Liver (tissue), 9 donors: ENCODE measurements around the gene CCDC12. TPM values are rescaled to one million over a fixed set of nuclear protein-coding genes. Genes with fewer than 3 reads are reported as not detected.
A peak's percentile ranks its signal among the peaks of the same experiment; 100 is the strongest.

Experiments
- DNase-seq: peaks from one replicate; pipeline ENCODE4 v3.0.0-alpha.2; 2017; ENCODE audit warnings: low spot score
- H3K27ac ChIP-seq, 2 donors: one replicate each; pipeline ENCODE4 v1.7.0; 2013; ENCODE audit warnings: inconsistent platforms in 2 of 2, low read length in 2 of 2, control low read depth in 1 of 2, low read depth in 1 of 2, mild to moderate bottlenecking in 1 of 2
- H3K27me3 ChIP-seq, 4 donors: one replicate each; pipeline versions ENCODE4 v1.6.1 to v1.7.0; 2013; ENCODE audit warnings: low read length in 3 of 4, inconsistent platforms in 1 of 4, mild to moderate bottlenecking in 1 of 4, moderate library complexity in 1 of 4; ENCODE audit not compliant: control insufficient read depth in 4 of 4, insufficient read depth in 4 of 4
- H3K36me3 ChIP-seq, 4 donors: one replicate each; pipeline versions ENCODE4 v1.6.1 to v1.7.0; 2013; ENCODE audit warnings: low read length in 3 of 4, mild to moderate bottlenecking in 3 of 4, low read depth in 1 of 4, moderate library complexity in 1 of 4; ENCODE audit not compliant: control insufficient read depth in 4 of 4, insufficient read depth in 3 of 4
- H3K4me1 ChIP-seq, 4 donors: one replicate each; pipeline versions ENCODE4 v1.6.1 to v1.7.0; 2013; ENCODE audit warnings: low read length in 3 of 4, mild to moderate bottlenecking in 3 of 4, moderate library complexity in 1 of 4; ENCODE audit not compliant: control insufficient read depth in 4 of 4, insufficient read depth in 4 of 4
- H3K4me3 ChIP-seq, 3 donors: one replicate each; pipeline versions ENCODE4 v1.6.1 to v1.7.0; 2013; ENCODE audit warnings: low read length in 3 of 3, control low read depth in 1 of 3, low read depth in 1 of 3, mild to moderate bottlenecking in 1 of 3
- H3K9ac ChIP-seq, 2 donors: one replicate each; pipeline ENCODE4 v1.7.0; 2013; ENCODE audit warnings: low read length in 2 of 2, mild to moderate bottlenecking in 2 of 2, moderate library complexity in 2 of 2, control low read depth in 1 of 2, low read depth in 1 of 2
- H3K9me3 ChIP-seq, 4 donors: one replicate each; pipeline versions ENCODE4 v1.6.1 to v1.7.0; 2013; ENCODE audit warnings: low read length in 3 of 4; ENCODE audit not compliant: control insufficient read depth in 4 of 4
- EGR1 ChIP-seq, 2 donors: IDR thresholded peaks; 2 replicates each; pipeline ENCODE4 v1.6.1; 2016 to 2018; ENCODE audit warnings: antibody characterized with exemption in 2 of 2, low read depth in 2 of 2
- FOXA1 ChIP-seq: IDR thresholded peaks from 2 replicates; pipeline ENCODE4 v1.6.1; 2016; ENCODE audit warnings: antibody characterized with exemption
- FOXA2 ChIP-seq: IDR thresholded peaks from 2 replicates; pipeline ENCODE4 v1.6.1; 2016; ENCODE audit warnings: antibody characterized with exemption
- GABPA ChIP-seq, 2 donors: IDR thresholded peaks in 1 of 2; conservative IDR thresholded peaks in 1 of 2; 2 replicates each; pipeline ENCODE4 v1.6.1; 2016; ENCODE audit warnings: antibody characterized with exemption in 2 of 2, mild to moderate bottlenecking in 1 of 2, moderate library complexity in 1 of 2
- HNF4A ChIP-seq, 2 donors: conservative IDR thresholded peaks; 2 replicates each; pipeline ENCODE4 v1.6.1; 2016; ENCODE audit warnings: antibody characterized with exemption in 2 of 2, mild to moderate bottlenecking in 2 of 2
- HNF4G ChIP-seq: IDR thresholded peaks from 2 replicates; pipeline ENCODE4 v1.6.1; 2016; ENCODE audit warnings: antibody characterized with exemption
- JUND ChIP-seq, 2 donors: IDR thresholded peaks; 2 replicates each; pipeline ENCODE4 v1.6.1; 2016; ENCODE audit warnings: antibody characterized with exemption in 2 of 2
- NR2F2 ChIP-seq: IDR thresholded peaks from 2 replicates; pipeline ENCODE4 v1.6.1; 2016; ENCODE audit warnings: antibody characterized with exemption
- RAD21 ChIP-seq, 2 donors: IDR thresholded peaks; 2 replicates each; pipeline ENCODE4 v1.6.1; 2016; ENCODE audit warnings: antibody characterized with exemption in 2 of 2, mild to moderate bottlenecking in 2 of 2
- RXRA ChIP-seq, 2 donors: IDR thresholded peaks; 2 replicates each; pipeline ENCODE4 v1.6.1; 2017 to 2018; ENCODE audit warnings: antibody characterized with exemption in 2 of 2, mild to moderate bottlenecking in 1 of 2
- SP1 ChIP-seq: IDR thresholded peaks from 2 replicates; pipeline ENCODE4 v1.6.1; 2018; ENCODE audit warnings: antibody characterized with exemption, mild to moderate bottlenecking
- TAF1 ChIP-seq: conservative IDR thresholded peaks from 2 replicates; pipeline ENCODE4 v1.6.1; 2016; ENCODE audit warnings: antibody characterized with exemption, mild to moderate bottlenecking
- YY1 ChIP-seq: IDR thresholded peaks from 2 replicates; pipeline ENCODE4 v1.6.1; 2016; ENCODE audit warnings: antibody characterized with exemption, mild to moderate bottlenecking
- WGBS: extraction: QIAGEN DNeasy Blood & Tissue Kit; methylation state at CpG from one replicate; pipeline ENCODE4 v1.1.7; 2013; 5-methylcytosine and 5-hydroxymethylcytosine counted together
- polyA plus RNA-seq, 2 donors: library from polyadenylated mRNA; stranded (reverse) in 1 of 2; unstranded in 1 of 2; fragments of 200-250 nt in 1 of 2; fragments of >200 nt in 1 of 2; fragmentation: Nextera tagmentation in 1 of 2; extraction: Ambion mirVana in 1 of 2; gene quantifications; one replicate each; pipeline versions ENCODE4 v1.2.1 to v1.2.3, GENCODE V29; 2013 to 2015
- total RNA-seq, 2 donors: library from RNA; depleted of rRNA; stranded (reverse); fragments of >200 nt; gene quantifications; one replicate each; pipeline ENCODE4 v1.2.3, GENCODE V29; 2014
- TF ChIP-seq, protein P1 (sequence below): IDR thresholded peaks from 2 replicates; pipeline ENCODE4 v1.6.1; 2016; ENCODE audit warnings: antibody characterized with exemption
- TF ChIP-seq, protein P2 (sequence below): fragments of 150-350 bp; IDR thresholded peaks from 2 replicates; pipeline ENCODE4 v1.5.1; 2017; ENCODE audit warnings: improper control_type of control experiment, low read depth, low read length; ENCODE audit not compliant: missing input control
- TF ChIP-seq, protein P3 (sequence below): IDR thresholded peaks from 2 replicates; pipeline ENCODE4 v1.6.1; 2016; ENCODE audit warnings: antibody characterized with exemption
- TF ChIP-seq, protein P4 (sequence below): IDR thresholded peaks from 2 replicates; pipeline ENCODE4 v1.6.1; 2016; ENCODE audit warnings: antibody characterized with exemption, mild to moderate bottlenecking
- TF ChIP-seq, protein P5 (sequence below): IDR thresholded peaks from 2 replicates; pipeline ENCODE4 v1.6.1; 2016; ENCODE audit warnings: antibody characterized with exemption
- donor health status: healthy.
- donor health status: healthy.
- donor health status: healthy.
- donor health status: healthy.
- donor health status: healthy.

The CCDC12 gene
- total and polyA plus RNA-seq, 4 donors = 8.5 to 35.1 (median 26.6) TPM

DNA sequence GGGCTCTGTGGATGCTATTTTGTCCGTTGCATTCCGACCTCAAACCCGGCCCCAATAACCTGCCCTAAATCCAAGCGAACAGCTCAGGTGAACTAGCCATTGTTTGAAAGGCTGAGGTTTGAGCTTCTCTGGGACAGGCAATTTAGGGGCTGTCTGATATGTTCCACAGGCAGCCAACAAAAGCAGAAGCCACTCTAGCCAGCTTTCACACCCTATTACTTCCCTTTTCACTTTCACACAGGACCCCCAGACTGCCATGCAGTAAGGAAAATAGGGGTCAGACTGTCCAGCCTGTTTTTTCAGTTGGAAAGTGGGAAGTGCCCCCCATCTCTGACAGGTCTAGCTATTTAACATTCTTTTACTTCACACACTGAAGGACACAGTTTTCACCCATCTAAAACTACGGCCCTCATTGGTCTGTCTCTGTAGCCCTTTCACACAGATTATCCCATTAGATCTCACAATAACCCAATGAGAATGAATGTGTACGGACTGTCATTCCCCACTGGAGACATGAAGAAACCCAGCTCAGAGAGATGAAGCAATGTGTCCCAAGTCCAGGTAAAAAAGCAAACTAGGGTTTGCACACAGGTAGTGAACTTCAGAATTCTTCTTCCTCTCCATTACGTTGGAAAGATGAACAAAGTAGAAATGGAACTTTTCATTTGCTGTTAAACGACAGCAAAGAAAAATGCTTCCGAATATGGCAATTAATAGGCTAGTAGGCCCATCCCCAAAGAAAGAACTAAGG lies 1.9 kb downstream of the CCDC12 start:
- TF ChIP-seq NR2F2 (peak; percentile 12), RAD21 (IDR thresholded peaks at IDR 0.05) (peak; percentile 54 to 57), RXRA (IDR thresholded peaks at IDR 0.05) (peak; percentile 93 to 96), HNF4A (conservative IDR thresholded peaks at IDR 0.05) (peak; percentile 96), EGR1 (IDR thresholded peaks at IDR 0.05; ENCODE audit: low read depth in 2 of 2) (peak; percentile 28 to 29), JUND (IDR thresholded peaks at IDR 0.05) (peak; percentile 55 to 56), SP1 (peak; percentile 96), TAF1 (peak; percentile 79), HNF4G (peak; percentile 89), GABPA (IDR thresholded peaks at IDR 0.05 in 1 of 2, conservative IDR thresholded peaks at IDR 0.05 in 1 of 2) (peak in 1 of 2 donors; percentile 58), FOXA1 (peak; percentile 32), FOXA2 (peak; percentile 43), YY1 (peak; percentile 82)
- TF ChIP-seq, protein P1, sequence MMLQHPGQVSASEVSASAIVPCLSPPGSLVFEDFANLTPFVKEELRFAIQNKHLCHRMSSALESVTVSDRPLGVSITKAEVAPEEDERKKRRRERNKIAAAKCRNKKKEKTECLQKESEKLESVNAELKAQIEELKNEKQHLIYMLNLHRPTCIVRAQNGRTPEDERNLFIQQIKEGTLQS = peak; percentile 31
- TF ChIP-seq, protein P2, sequence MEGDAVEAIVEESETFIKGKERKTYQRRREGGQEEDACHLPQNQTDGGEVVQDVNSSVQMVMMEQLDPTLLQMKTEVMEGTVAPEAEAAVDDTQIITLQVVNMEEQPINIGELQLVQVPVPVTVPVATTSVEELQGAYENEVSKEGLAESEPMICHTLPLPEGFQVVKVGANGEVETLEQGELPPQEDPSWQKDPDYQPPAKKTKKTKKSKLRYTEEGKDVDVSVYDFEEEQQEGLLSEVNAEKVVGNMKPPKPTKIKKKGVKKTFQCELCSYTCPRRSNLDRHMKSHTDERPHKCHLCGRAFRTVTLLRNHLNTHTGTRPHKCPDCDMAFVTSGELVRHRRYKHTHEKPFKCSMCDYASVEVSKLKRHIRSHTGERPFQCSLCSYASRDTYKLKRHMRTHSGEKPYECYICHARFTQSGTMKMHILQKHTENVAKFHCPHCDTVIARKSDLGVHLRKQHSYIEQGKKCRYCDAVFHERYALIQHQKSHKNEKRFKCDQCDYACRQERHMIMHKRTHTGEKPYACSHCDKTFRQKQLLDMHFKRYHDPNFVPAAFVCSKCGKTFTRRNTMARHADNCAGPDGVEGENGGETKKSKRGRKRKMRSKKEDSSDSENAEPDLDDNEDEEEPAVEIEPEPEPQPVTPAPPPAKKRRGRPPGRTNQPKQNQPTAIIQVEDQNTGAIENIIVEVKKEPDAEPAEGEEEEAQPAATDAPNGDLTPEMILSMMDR = no peak
- TF ChIP-seq, protein P3, sequence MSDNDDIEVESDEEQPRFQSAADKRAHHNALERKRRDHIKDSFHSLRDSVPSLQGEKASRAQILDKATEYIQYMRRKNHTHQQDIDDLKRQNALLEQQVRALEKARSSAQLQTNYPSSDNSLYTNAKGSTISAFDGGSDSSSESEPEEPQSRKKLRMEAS = peak; percentile 71
- TF ChIP-seq, protein P4, sequence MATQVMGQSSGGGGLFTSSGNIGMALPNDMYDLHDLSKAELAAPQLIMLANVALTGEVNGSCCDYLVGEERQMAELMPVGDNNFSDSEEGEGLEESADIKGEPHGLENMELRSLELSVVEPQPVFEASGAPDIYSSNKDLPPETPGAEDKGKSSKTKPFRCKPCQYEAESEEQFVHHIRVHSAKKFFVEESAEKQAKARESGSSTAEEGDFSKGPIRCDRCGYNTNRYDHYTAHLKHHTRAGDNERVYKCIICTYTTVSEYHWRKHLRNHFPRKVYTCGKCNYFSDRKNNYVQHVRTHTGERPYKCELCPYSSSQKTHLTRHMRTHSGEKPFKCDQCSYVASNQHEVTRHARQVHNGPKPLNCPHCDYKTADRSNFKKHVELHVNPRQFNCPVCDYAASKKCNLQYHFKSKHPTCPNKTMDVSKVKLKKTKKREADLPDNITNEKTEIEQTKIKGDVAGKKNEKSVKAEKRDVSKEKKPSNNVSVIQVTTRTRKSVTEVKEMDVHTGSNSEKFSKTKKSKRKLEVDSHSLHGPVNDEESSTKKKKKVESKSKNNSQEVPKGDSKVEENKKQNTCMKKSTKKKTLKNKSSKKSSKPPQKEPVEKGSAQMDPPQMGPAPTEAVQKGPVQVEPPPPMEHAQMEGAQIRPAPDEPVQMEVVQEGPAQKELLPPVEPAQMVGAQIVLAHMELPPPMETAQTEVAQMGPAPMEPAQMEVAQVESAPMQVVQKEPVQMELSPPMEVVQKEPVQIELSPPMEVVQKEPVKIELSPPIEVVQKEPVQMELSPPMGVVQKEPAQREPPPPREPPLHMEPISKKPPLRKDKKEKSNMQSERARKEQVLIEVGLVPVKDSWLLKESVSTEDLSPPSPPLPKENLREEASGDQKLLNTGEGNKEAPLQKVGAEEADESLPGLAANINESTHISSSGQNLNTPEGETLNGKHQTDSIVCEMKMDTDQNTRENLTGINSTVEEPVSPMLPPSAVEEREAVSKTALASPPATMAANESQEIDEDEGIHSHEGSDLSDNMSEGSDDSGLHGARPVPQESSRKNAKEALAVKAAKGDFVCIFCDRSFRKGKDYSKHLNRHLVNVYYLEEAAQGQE = peak; percentile 59
- TF ChIP-seq, protein P5, sequence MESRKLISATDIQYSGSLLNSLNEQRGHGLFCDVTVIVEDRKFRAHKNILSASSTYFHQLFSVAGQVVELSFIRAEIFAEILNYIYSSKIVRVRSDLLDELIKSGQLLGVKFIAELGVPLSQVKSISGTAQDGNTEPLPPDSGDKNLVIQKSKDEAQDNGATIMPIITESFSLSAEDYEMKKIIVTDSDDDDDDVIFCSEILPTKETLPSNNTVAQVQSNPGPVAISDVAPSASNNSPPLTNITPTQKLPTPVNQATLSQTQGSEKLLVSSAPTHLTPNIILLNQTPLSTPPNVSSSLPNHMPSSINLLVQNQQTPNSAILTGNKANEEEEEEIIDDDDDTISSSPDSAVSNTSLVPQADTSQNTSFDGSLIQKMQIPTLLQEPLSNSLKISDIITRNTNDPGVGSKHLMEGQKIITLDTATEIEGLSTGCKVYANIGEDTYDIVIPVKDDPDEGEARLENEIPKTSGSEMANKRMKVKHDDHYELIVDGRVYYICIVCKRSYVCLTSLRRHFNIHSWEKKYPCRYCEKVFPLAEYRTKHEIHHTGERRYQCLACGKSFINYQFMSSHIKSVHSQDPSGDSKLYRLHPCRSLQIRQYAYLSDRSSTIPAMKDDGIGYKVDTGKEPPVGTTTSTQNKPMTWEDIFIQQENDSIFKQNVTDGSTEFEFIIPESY = peak; percentile 78
- no peak overlapping the region for H3K9ac ChIP-seq
- no peak for DNase-seq
- H3K4me1 ChIP-seq = peaks cover 21 to 58% (median 47%) of the 10 kb centered on the region in 4 donors
- H3K27me3 ChIP-seq = no peaks in the 10 kb centered on the region
- WGBS = 50% methylated on average over 9 of the region's 9 CpGs
- peak overlapping the region in 2 of 3 donors; percentile 9 to 70 for H3K4me3 ChIP-seq
- peaks cover 0 to 4% (median 1%) of the 10 kb centered on the region in 4 donors for H3K36me3 ChIP-seq
- H3K9me3 ChIP-seq = no peaks in the 10 kb centered on the region
- H3K27ac ChIP-seq = peak overlapping the region; percentile 71 to 75
